Astrocyte (in vitro differentiated cells and primary cell): ENCODE measurements around the gene HDAC11.

ENCODE experiments used
- EZH2 ChIP-seq: IDR thresholded peaks from 2 replicates; pipeline ENCODE4 v1.6.1; 2012; ENCODE audit warnings: mild to moderate bottlenecking, low read length, inconsistent platforms; ENCODE audit not compliant: insufficient read depth
- TF ChIP-seq, protein P1 (sequence below): IDR thresholded peaks from 2 replicates; pipeline ENCODE4 v1.5.1; 2011; ENCODE audit warnings: low read depth, mild to moderate bottlenecking, inconsistent platforms, low read length, moderate library complexity; ENCODE audit not compliant: insufficient read depth

DNA sequence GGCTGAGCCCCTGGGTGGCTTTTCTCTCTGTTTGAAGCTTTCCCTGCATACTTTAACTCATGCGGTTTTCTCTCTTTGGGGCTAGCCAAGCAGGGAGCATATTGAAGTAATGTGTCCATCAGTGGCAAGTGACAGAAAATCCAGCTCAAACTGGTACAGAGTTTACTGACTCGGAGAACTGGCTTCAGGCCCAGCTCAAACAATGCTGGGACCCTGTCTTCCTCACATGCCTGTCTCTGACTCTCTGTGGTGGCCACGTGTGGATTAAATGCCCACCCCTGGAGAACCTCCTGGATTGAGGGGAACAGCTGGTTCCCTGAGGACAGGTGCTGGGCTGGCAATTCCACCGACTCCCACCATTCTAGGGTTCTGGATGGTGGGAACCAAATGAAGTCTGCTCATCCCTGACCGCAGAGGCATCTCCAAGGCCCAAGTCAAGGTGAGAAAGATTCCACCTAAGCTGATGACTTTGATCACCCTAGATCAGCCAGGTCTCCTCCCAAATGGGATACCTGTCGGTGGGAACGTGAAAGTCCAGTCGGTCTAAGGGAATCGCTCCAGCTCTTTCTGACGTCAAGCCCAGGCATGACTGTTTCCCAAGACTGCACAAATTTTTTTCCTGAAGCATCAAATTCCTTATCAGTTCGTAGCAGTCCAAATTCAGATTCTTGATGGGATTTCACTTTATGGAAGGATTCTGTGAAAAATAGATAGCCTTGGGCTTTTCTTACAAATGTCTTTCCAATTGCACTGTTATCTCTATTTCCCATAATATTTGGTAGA lies 16.3 kb upstream of the HDAC11 start:
- TF ChIP-seq, protein P1, sequence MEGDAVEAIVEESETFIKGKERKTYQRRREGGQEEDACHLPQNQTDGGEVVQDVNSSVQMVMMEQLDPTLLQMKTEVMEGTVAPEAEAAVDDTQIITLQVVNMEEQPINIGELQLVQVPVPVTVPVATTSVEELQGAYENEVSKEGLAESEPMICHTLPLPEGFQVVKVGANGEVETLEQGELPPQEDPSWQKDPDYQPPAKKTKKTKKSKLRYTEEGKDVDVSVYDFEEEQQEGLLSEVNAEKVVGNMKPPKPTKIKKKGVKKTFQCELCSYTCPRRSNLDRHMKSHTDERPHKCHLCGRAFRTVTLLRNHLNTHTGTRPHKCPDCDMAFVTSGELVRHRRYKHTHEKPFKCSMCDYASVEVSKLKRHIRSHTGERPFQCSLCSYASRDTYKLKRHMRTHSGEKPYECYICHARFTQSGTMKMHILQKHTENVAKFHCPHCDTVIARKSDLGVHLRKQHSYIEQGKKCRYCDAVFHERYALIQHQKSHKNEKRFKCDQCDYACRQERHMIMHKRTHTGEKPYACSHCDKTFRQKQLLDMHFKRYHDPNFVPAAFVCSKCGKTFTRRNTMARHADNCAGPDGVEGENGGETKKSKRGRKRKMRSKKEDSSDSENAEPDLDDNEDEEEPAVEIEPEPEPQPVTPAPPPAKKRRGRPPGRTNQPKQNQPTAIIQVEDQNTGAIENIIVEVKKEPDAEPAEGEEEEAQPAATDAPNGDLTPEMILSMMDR = no peak
- no peak for TF ChIP-seq EZH2
